H1 (cell line): ENCODE measurements around the gene ESR1.

Source experiments
- CEBPB ChIP-seq: IDR thresholded peaks from 2 replicates; pipeline ENCODE4 v1.6.1; 2012; ENCODE audit warnings: low read depth, low read length
- CHD2 ChIP-seq: IDR thresholded peaks from 2 replicates; pipeline ENCODE4 v1.6.1; 2012; ENCODE audit warnings: low read length, improper control_type of control experiment
- CTCF ChIP-seq, 3 experiments: IDR thresholded peaks; 1 replicate in 2 of 3; 2 replicates in 1 of 3; pipeline versions ENCODE4 v1.5.1 to v1.6.1; 2011; ENCODE audit warnings: low read length in 3 of 3, mild to moderate bottlenecking in 3 of 3, inconsistent platforms in 2 of 3, low read depth in 1 of 3, moderate library complexity in 1 of 3; ENCODE audit not compliant: insufficient read depth in 1 of 3; ENCODE audit errors: control extremely low read depth in 1 of 3
- EZH2 ChIP-seq: fragments of 200-600 bp; sonication (generic); IDR thresholded peaks from 2 replicates; pipeline ENCODE4 v1.7.1; 2012; ENCODE audit warnings: low read depth, mild to moderate bottlenecking, moderate library complexity, low read length, inconsistent platforms; ENCODE audit not compliant: severe bottlenecking
- NRF1 ChIP-seq: IDR thresholded peaks from 2 replicates; pipeline ENCODE4 v1.6.1; 2011; ENCODE audit warnings: mild to moderate bottlenecking, low read depth, low read length, improper control_type of control experiment
- POLR2A ChIP-seq, 2 experiments: IDR thresholded peaks; 1 replicate in 1 of 2; 2 replicates in 1 of 2; pipeline ENCODE4 v1.6.1; 2011; ENCODE audit warnings: low read depth in 2 of 2, low read length in 2 of 2, mild to moderate bottlenecking in 2 of 2; ENCODE audit errors: control extremely low read depth in 1 of 2
- SIN3A ChIP-seq, 2 experiments: IDR thresholded peaks in 1 of 2; conservative IDR thresholded peaks in 1 of 2; 2 replicates each; pipeline ENCODE4 v1.6.1; 2011 to 2012; ENCODE audit warnings: low read length in 2 of 2, improper control_type of control experiment in 1 of 2, low read depth in 1 of 2, mild to moderate bottlenecking in 1 of 2
- SRF ChIP-seq: IDR thresholded peaks from 2 replicates; pipeline ENCODE4 v1.6.1; 2011; ENCODE audit warnings: mild to moderate bottlenecking, low read depth, low read length, moderate library complexity

- no peak for TF ChIP-seq CTCF (IDR thresholded peaks at IDR 0.05; ENCODE audit: control extremely low read depth in 1 of 3, insufficient read depth in 1 of 3, low read depth in 1 of 3, low read length in 3 of 3)
- TF ChIP-seq CEBPB, result no peak
- TF ChIP-seq EZH2, result no peak
- no peak for TF ChIP-seq CHD2
- TF ChIP-seq POLR2A (IDR thresholded peaks at IDR 0.05; ENCODE audit: control extremely low read depth in 1 of 2, low read depth in 2 of 2, low read length in 2 of 2), result no peak
- TF ChIP-seq SRF, result no peak
- no peak for TF ChIP-seq SIN3A (conservative IDR thresholded peaks at IDR 0.05 in 1 of 2, IDR thresholded peaks at IDR 0.05 in 1 of 2; ENCODE audit: low read depth in 1 of 2, low read length in 2 of 2)
- TF ChIP-seq NRF1, result no peak
Observed at GRCh38 chr6:151858294-151858693, 50.8 kb downstream of the ESR1 start.
